ENCODE data around the gene TMPRSS9.

TMPRSS9 gene

GRCh38 chr19:2413629-2414028 is 53.6 kb downstream of the TMPRSS9 start:
- H3K4ac ChIP-seq (ENCODE audit: low read length): no peak overlapping the region
- H4K91ac ChIP-seq (ENCODE audit: low read depth, low read length, poor library complexity): no peak overlapping the region
- H3K27me3 ChIP-seq (ENCODE audit: control insufficient read depth in 3 of 3, insufficient read depth in 3 of 3, low read depth in 1 of 3, low read length in 3 of 3): no peaks in the 10 kb centered on the region
- H3K18ac ChIP-seq (ENCODE audit: low read length): no peak overlapping the region
- H3K4me1 ChIP-seq (ENCODE audit: control insufficient read depth in 2 of 2, insufficient read depth in 1 of 2, low read depth in 1 of 2, low read length in 2 of 2): no peaks in the 10 kb centered on the region
- WGBS, 2 donors (ENCODE audit: extremely low coverage in 2 of 2, insufficient read length in 2 of 2, insufficient replicate concordance in 1 of 2): no CpG with 5 or more reads among the region's 16 CpGs
- H3K4me3 ChIP-seq (ENCODE audit: low read length in 2 of 2): no peak overlapping the region
- H3K27ac ChIP-seq (replicated peaks; ENCODE audit: low read length): no peak overlapping the region
- no peak overlapping the region for H2BK15ac ChIP-seq (ENCODE audit: low read length)
- H2AK5ac ChIP-seq (ENCODE audit: low read depth, low read length): no peak overlapping the region
- H3K23ac ChIP-seq (ENCODE audit: low read depth, low read length, poor library complexity): no peak overlapping the region
- no peak overlapping the region for H2BK5ac ChIP-seq (ENCODE audit: low read length)
- no peak overlapping the region for H2BK12ac ChIP-seq (ENCODE audit: low read length)
- no peak for DNase-seq (ENCODE audit: low spot score)
- no peak overlapping the region for H3K14ac ChIP-seq (ENCODE audit: low read length)
- H2AFZ ChIP-seq (ENCODE audit: low read length): no peak overlapping the region
- H2BK120ac ChIP-seq (ENCODE audit: low read depth, low read length): no peak overlapping the region
- H3K36me3 ChIP-seq (replicated peaks in 1 of 2; ENCODE audit: control insufficient read depth in 2 of 2, insufficient read depth in 2 of 2, low read length in 2 of 2): peaks cover 3 to 13% of the 10 kb centered on the region in 2 donors
- no peak overlapping the region for H3K4me2 ChIP-seq (ENCODE audit: insufficient read depth, low read length, poor library complexity, severe bottlenecking)
- H3K79me1 ChIP-seq (ENCODE audit: low read depth, low read length): no peaks in the 10 kb centered on the region
- H3K9me3 ChIP-seq (replicated peaks in 1 of 2; ENCODE audit: control insufficient read depth in 2 of 2, insufficient read depth in 1 of 2, low read depth in 1 of 2, low read length in 2 of 2): peaks cover 0 to 2% of the 10 kb centered on the region in 2 donors
- no peak overlapping the region for H4K8ac ChIP-seq (ENCODE audit: low read depth, low read length)
- H3K9ac ChIP-seq (ENCODE audit: low read depth, low read length, poor library complexity): no peak overlapping the region

GRCh38 chr19:2415281-2415972 is 55.4 kb downstream of the TMPRSS9 start:
- no peak overlapping the region for H4K91ac ChIP-seq (ENCODE audit: low read depth, low read length, poor library complexity)
- no peak overlapping the region for H2BK5ac ChIP-seq (ENCODE audit: low read length)
- DNase-seq (ENCODE audit: low spot score): no peak
- H3K27me3 ChIP-seq (ENCODE audit: control insufficient read depth in 3 of 3, insufficient read depth in 3 of 3, low read depth in 1 of 3, low read length in 3 of 3): no peaks in the 10 kb centered on the region
- no peak overlapping the region for H2BK15ac ChIP-seq (ENCODE audit: low read length)
- H3K27ac ChIP-seq (replicated peaks; ENCODE audit: low read length): no peak overlapping the region
- H3K79me1 ChIP-seq (ENCODE audit: low read depth, low read length): no peaks in the 10 kb centered on the region
- H3K4me1 ChIP-seq (ENCODE audit: control insufficient read depth in 2 of 2, insufficient read depth in 1 of 2, low read depth in 1 of 2, low read length in 2 of 2): no peaks in the 10 kb centered on the region
- H3K14ac ChIP-seq (ENCODE audit: low read length): no peak overlapping the region
- no peak overlapping the region for H3K4ac ChIP-seq (ENCODE audit: low read length)
- no peak overlapping the region for H3K4me2 ChIP-seq (ENCODE audit: insufficient read depth, low read length, poor library complexity, severe bottlenecking)
- H4K8ac ChIP-seq (ENCODE audit: low read depth, low read length): no peak overlapping the region
- no peak overlapping the region for H3K18ac ChIP-seq (ENCODE audit: low read length)
- no peak overlapping the region for H2BK12ac ChIP-seq (ENCODE audit: low read length)
- H3K36me3 ChIP-seq (replicated peaks in 1 of 2; ENCODE audit: control insufficient read depth in 2 of 2, insufficient read depth in 2 of 2, low read length in 2 of 2): peaks cover 3 to 13% of the 10 kb centered on the region in 2 donors
- no peak overlapping the region for H2BK120ac ChIP-seq (ENCODE audit: low read depth, low read length)
- H3K4me3 ChIP-seq (ENCODE audit: low read length in 2 of 2): no peak overlapping the region
- no peak overlapping the region for H2AK5ac ChIP-seq (ENCODE audit: low read depth, low read length)
- H3K9me3 ChIP-seq (replicated peaks in 1 of 2; ENCODE audit: control insufficient read depth in 2 of 2, insufficient read depth in 1 of 2, low read depth in 1 of 2, low read length in 2 of 2): no peaks in the 10 kb centered on the region
- H2AFZ ChIP-seq (ENCODE audit: low read length): no peak overlapping the region
- no CpG with 5 or more reads among the region's 29 CpGs for WGBS, 2 donors (ENCODE audit: extremely low coverage in 2 of 2, insufficient read length in 2 of 2, insufficient replicate concordance in 1 of 2)
- H3K9ac ChIP-seq (ENCODE audit: low read depth, low read length, poor library complexity): no peak overlapping the region
- H3K23ac ChIP-seq (ENCODE audit: low read depth, low read length, poor library complexity): no peak overlapping the region

DNA sequence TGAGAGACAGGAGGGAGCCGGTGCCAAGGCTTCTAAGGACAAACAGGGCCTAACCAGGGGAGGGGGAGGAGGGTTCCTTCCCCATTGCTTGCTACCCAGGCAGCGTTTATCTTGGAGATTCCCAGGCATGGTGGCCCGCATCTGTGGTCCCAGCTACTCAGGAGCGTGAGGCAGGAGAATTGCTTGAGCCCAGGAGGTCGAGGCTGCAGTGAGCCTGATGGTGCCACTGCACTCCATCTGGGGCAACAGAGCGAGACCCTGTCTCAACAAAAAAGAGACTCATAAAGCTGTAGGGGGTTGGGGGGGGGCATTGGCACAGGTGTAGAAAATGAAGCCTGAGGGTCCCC is 55.9 kb downstream of the TMPRSS9 start:
- Histone ChIP-seq H3K9me3 (replicated peaks in 1 of 2; ENCODE audit: control insufficient read depth in 2 of 2, insufficient read depth in 1 of 2, low read depth in 1 of 2, low read length in 2 of 2) (no peaks in the 10 kb centered on the region), H3K9ac (ENCODE audit: low read depth, low read length, poor library complexity) (no peak overlapping the region), H3K27me3 (ENCODE audit: control insufficient read depth in 3 of 3, insufficient read depth in 3 of 3, low read depth in 1 of 3, low read length in 3 of 3) (no peaks in the 10 kb centered on the region), H2AFZ (ENCODE audit: low read length) (no peak overlapping the region), H3K23ac (ENCODE audit: low read depth, low read length, poor library complexity) (no peak overlapping the region), H2BK12ac (ENCODE audit: low read length) (no peak overlapping the region), H2BK15ac (ENCODE audit: low read length) (no peak overlapping the region), H3K14ac (ENCODE audit: low read length) (no peak overlapping the region), H3K36me3 (replicated peaks in 1 of 2; ENCODE audit: control insufficient read depth in 2 of 2, insufficient read depth in 2 of 2, low read length in 2 of 2) (peaks cover 3 to 13% of the 10 kb centered on the region in 2 donors), H3K4ac (ENCODE audit: low read length) (no peak overlapping the region), H2BK120ac (ENCODE audit: low read depth, low read length) (no peak overlapping the region), H3K4me3 (ENCODE audit: low read length in 2 of 2) (no peak overlapping the region), H3K4me2 (ENCODE audit: insufficient read depth, low read length, poor library complexity, severe bottlenecking) (no peak overlapping the region), H2BK5ac (ENCODE audit: low read length) (peak overlapping the region; percentile 75), H3K27ac (replicated peaks; ENCODE audit: low read length) (no peak overlapping the region), H4K8ac (ENCODE audit: low read depth, low read length) (no peak overlapping the region), H3K18ac (ENCODE audit: low read length) (no peak overlapping the region), H4K91ac (ENCODE audit: low read depth, low read length, poor library complexity) (no peak overlapping the region), H3K4me1 (ENCODE audit: control insufficient read depth in 2 of 2, insufficient read depth in 1 of 2, low read depth in 1 of 2, low read length in 2 of 2) (no peaks in the 10 kb centered on the region), H3K79me1 (ENCODE audit: low read depth, low read length) (no peaks in the 10 kb centered on the region), H2AK5ac (ENCODE audit: low read depth, low read length) (no peak overlapping the region)
- no CpG with 5 or more reads among the region's 6 CpGs for WGBS, 2 donors (ENCODE audit: extremely low coverage in 2 of 2, insufficient read length in 2 of 2, insufficient replicate concordance in 1 of 2)
- no peak for DNase-seq (ENCODE audit: low spot score)

DNA sequence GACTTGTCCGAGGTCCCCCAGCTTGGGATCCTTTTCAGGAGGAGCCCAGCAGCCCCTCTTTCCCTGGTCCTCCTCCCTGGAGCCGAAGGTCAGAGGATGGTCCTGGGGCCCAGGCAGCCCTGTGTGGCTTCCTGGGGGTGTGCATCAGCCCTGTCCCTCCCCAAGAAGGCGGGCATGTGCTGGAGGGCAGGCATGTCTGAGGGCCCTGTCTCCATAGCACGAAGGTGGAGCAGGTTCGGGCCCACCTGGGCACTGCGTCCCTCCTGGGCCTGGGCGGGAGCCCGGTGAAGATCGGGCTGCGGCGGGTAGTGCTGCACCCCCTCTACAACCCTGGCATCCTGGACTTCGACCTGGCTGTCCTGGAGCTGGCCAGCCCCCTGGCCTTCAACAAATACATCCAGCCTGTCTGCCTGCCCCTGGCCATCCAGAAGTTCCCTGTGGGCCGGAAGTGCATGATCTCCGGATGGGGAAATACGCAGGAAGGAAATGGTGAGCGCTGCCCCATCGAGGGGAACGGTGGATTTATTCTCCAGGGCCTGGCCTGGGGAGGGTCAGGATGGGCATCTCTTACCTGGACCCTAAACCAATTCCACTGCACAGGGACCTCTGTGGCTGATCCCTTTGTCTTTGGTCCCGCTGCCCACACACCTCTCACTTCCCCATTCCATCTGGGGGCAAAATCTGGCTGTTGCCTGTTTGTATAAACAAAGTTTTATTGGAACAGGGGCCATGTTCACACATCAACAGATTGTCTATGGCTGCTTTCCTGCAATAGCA is 56.4 kb downstream of the TMPRSS9 start:
- H2BK5ac ChIP-seq (ENCODE audit: low read length): peak overlapping the region; percentile 75
- no peaks in the 10 kb centered on the region for H3K79me1 ChIP-seq (ENCODE audit: low read depth, low read length)
- peaks cover 3 to 13% of the 10 kb centered on the region in 2 donors for H3K36me3 ChIP-seq (replicated peaks in 1 of 2; ENCODE audit: control insufficient read depth in 2 of 2, insufficient read depth in 2 of 2, low read length in 2 of 2)
- no peak overlapping the region for H2AFZ ChIP-seq (ENCODE audit: low read length)
- H3K9ac ChIP-seq (ENCODE audit: low read depth, low read length, poor library complexity): no peak overlapping the region
- H3K18ac ChIP-seq (ENCODE audit: low read length): no peak overlapping the region
- WGBS, 2 donors (ENCODE audit: extremely low coverage in 2 of 2, insufficient read length in 2 of 2, insufficient replicate concordance in 1 of 2): no CpG with 5 or more reads among the region's 19 CpGs
- H3K4me3 ChIP-seq (ENCODE audit: low read length in 2 of 2): peak overlapping the region in 1 of 2 donors; percentile 6
- H2BK120ac ChIP-seq (ENCODE audit: low read depth, low read length): no peak overlapping the region
- DNase-seq (ENCODE audit: low spot score): no peak
- no peak overlapping the region for H4K8ac ChIP-seq (ENCODE audit: low read depth, low read length)
- H3K4me1 ChIP-seq (ENCODE audit: control insufficient read depth in 2 of 2, insufficient read depth in 1 of 2, low read depth in 1 of 2, low read length in 2 of 2): no peaks in the 10 kb centered on the region
- peak overlapping the region; percentile 21 for H3K14ac ChIP-seq (ENCODE audit: low read length)
- no peak overlapping the region for H2BK12ac ChIP-seq (ENCODE audit: low read length)
- no peak overlapping the region for H3K27ac ChIP-seq (replicated peaks; ENCODE audit: low read length)
- H3K4me2 ChIP-seq (ENCODE audit: insufficient read depth, low read length, poor library complexity, severe bottlenecking): no peak overlapping the region
- no peaks in the 10 kb centered on the region for H3K27me3 ChIP-seq (ENCODE audit: control insufficient read depth in 3 of 3, insufficient read depth in 3 of 3, low read depth in 1 of 3, low read length in 3 of 3)
- H3K4ac ChIP-seq (ENCODE audit: low read length): no peak overlapping the region
- no peaks in the 10 kb centered on the region for H3K9me3 ChIP-seq (replicated peaks in 1 of 2; ENCODE audit: control insufficient read depth in 2 of 2, insufficient read depth in 1 of 2, low read depth in 1 of 2, low read length in 2 of 2)
- H4K91ac ChIP-seq (ENCODE audit: low read depth, low read length, poor library complexity): no peak overlapping the region
- H2AK5ac ChIP-seq (ENCODE audit: low read depth, low read length): no peak overlapping the region
- no peak overlapping the region for H3K23ac ChIP-seq (ENCODE audit: low read depth, low read length, poor library complexity)
- no peak overlapping the region for H2BK15ac ChIP-seq (ENCODE audit: low read length)
